ENCODE data around the gene IER5L. TPM values are rescaled to one million over a fixed set of nuclear protein-coding genes. Genes with fewer than 3 reads are reported as not detected.

Gene IER5L
- total RNA-seq, 6 experiments from 2014 or later, result 28.5 to 45.1 (median 42.2) TPM

GRCh38 chr9:129126749-129127618 is 51.1 kb downstream of the IER5L start:
- Mint-ChIP-seq H3K27me3 (ENCODE audit: insufficient read depth) (no peaks in the 10 kb centered on the region; the same call in 1 of the 2 replicates), H3K27ac (no peak overlapping the region), H3K9me3 (no peaks in the 10 kb centered on the region), H3K4me1 (ENCODE audit: low read depth) (peaks cover 20% of the 10 kb centered on the region), H3K4me3 (no peak overlapping the region), H3K36me3 (ENCODE audit: low read depth) (peaks cover 25% of the 10 kb centered on the region)
- no peak for TF ChIP-seq CTCF (IDR thresholded peaks at IDR 0.05)
- no peak for DNase-seq

Other genes with a start within 250 kb of the IER5L start
- gene DOLK, start 230.7 kb downstream of the IER5L start, total RNA-seq (2021; fragmentation: NEBNext Ultra II Directional; extraction: Animal tissue kit (Norgen Biotek cat#: 25700)), result 10 to 100 TPM; 27.8 to 34.4 (median 31.6) TPM
- gene NUP188, start 230.6 kb downstream of the IER5L start, total RNA-seq (2021; fragmentation: NEBNext Ultra II Directional; extraction: Animal tissue kit (Norgen Biotek cat#: 25700)), result 10 to 100 TPM; 42.1 to 58.2 (median 54.2) TPM
- 10 to 100 TPM; 38.1 to 56.1 (median 42.7) TPM for gene SH3GLB2, start 149.9 kb downstream of the IER5L start, total RNA-seq (2021; fragmentation: NEBNext Ultra II Directional; extraction: Animal tissue kit (Norgen Biotek cat#: 25700))
- 10 to 100 TPM; 20.2 to 30.2 (median 22.2) TPM for gene MIGA2, start 141.6 kb downstream of the IER5L start, total RNA-seq (2021; fragmentation: NEBNext Ultra II Directional; extraction: Animal tissue kit (Norgen Biotek cat#: 25700))
- 10 to 100 TPM; 13.9 to 20.8 (median 15.6) TPM for gene DOLPP1, start 97.2 kb downstream of the IER5L start, total RNA-seq (2021; fragmentation: NEBNext Ultra II Directional; extraction: Animal tissue kit (Norgen Biotek cat#: 25700))
- gene CRAT, start 67.5 kb downstream of the IER5L start, total RNA-seq (2021; fragmentation: NEBNext Ultra II Directional; extraction: Animal tissue kit (Norgen Biotek cat#: 25700)), result 10 to 100 TPM; 35.5 to 50.2 (median 42.6) TPM
- gene PTPA, start 66.8 kb downstream of the IER5L start, total RNA-seq (2021; fragmentation: NEBNext Ultra II Directional; extraction: Animal tissue kit (Norgen Biotek cat#: 25700)), result 100 to 1,000 TPM; 153 to 170 (median 162) TPM